Immature natural killer cell (primary cell): ENCODE measurements around the gene RASL11B. TPM values are rescaled to one million over a fixed set of nuclear protein-coding genes. Genes with fewer than 3 reads are reported as not detected.

ENCODE experiments used
- DNase-seq, 3 donors: peaks; one replicate each; pipeline ENCODE4 v3.0.0; 2022; ENCODE audit warnings: mixed read lengths in 1 of 3
- H3K27ac Mint-ChIP-seq, 6 donors: one replicate each; pipeline ENCODE4 v1.8.0; 2020; ENCODE audit warnings: mixed read lengths in 6 of 6, mild to moderate bottlenecking in 5 of 6, inconsistent platforms in 4 of 6, moderate library complexity in 3 of 6
- H3K27me3 Mint-ChIP-seq, 3 donors: one replicate each; pipeline ENCODE4 v1.8.0; 2020 to 2021; ENCODE audit warnings: low read depth in 3 of 3, mild to moderate bottlenecking in 3 of 3, mixed read lengths in 3 of 3, moderate library complexity in 3 of 3, inconsistent platforms in 1 of 3
- H3K36me3 Mint-ChIP-seq, 3 donors: one replicate each; pipeline ENCODE4 v1.8.0; 2020; ENCODE audit warnings: mixed read lengths in 3 of 3, inconsistent platforms in 2 of 3, mild to moderate bottlenecking in 2 of 3
- H3K4me1 Mint-ChIP-seq, 2 donors: one replicate each; pipeline ENCODE4 v1.8.0; 2020; ENCODE audit warnings: inconsistent platforms in 2 of 2, mild to moderate bottlenecking in 2 of 2, mixed read lengths in 2 of 2, moderate library complexity in 1 of 2
- H3K4me3 Mint-ChIP-seq, 5 donors: one replicate each; pipeline ENCODE4 v1.8.0; 2020; ENCODE audit warnings: mild to moderate bottlenecking in 5 of 5, mixed read lengths in 5 of 5, inconsistent platforms in 3 of 5, moderate library complexity in 3 of 5
- H3K9me3 Mint-ChIP-seq, 6 donors: one replicate each; pipeline ENCODE4 v1.8.0; 2020; ENCODE audit warnings: mild to moderate bottlenecking in 6 of 6, mixed read lengths in 6 of 6, inconsistent platforms in 4 of 6, moderate library complexity in 3 of 6
- polyA plus RNA-seq, 3 donors: library from polyadenylated mRNA; unstranded; fragments of 300-500 nt; fragmentation: Illumina TruSeq; gene quantifications; one replicate each; pipeline ENCODE4 v1.2.3, GENCODE V29; 2021

The RASL11B gene
- polyA plus RNA-seq, 3 donors from 2014 or later, result 0.37 TPM; not detected in 2

GRCh38 chr4:52915730-52916300 is 53.7 kb downstream of the RASL11B start:
- peaks cover 0 to 2% (median 2%) of the 10 kb centered on the region in 3 donors for H3K27me3 Mint-ChIP-seq
- no peak overlapping the region for H3K4me3 Mint-ChIP-seq
- no peak overlapping the region for H3K27ac Mint-ChIP-seq
- H3K9me3 Mint-ChIP-seq, result no peaks in the 10 kb centered on the region
- H3K36me3 Mint-ChIP-seq, result peaks cover 4 to 12% (median 11%) of the 10 kb centered on the region in 3 donors
- peaks cover 3 to 5% of the 10 kb centered on the region in 2 donors for H3K4me1 Mint-ChIP-seq
- no peak for DNase-seq

Other genes starting within 250 kb of the RASL11B start
- 1 to 10 TPM in 2 of 3 donors, not detected in 1; 2.1 to 3.6 TPM for gene USP46, start 203.0 kb upstream of the RASL11B start, polyA plus RNA-seq
- not detected for gene ERVMER34-1, start 110.9 kb upstream of the RASL11B start, polyA plus RNA-seq